ENCODE results near the gene SFXN4.
"Not testable (repeated sequence)": the region's sequence is repeated elsewhere in the genome, so short reads cannot be mapped to it uniquely, and the experiment has no call there.

Gene SFXN4

GRCh38 chr10:119190353-119190752, 24.8 kb upstream of the SFXN4 start:
- peak; percentile 96 for DNase-seq (ENCODE audit: low read depth)
- no peak overlapping the region for H3K4me3 ChIP-seq (ENCODE audit: low read depth, low read length)
- TF ChIP-seq CTCF (conservative IDR thresholded peaks at IDR 0.05; ENCODE audit: low read depth, low read length): no peak

- no peak for TF ChIP-seq CTCF (conservative IDR thresholded peaks at IDR 0.05; ENCODE audit: low read depth, low read length)
- no peak overlapping the region for H3K4me3 ChIP-seq (ENCODE audit: low read depth, low read length)
- peak; percentile 94 for DNase-seq (ENCODE audit: low read depth)
These were observed 24.3 kb upstream of the SFXN4 start for GRCh38 chr10:119189811-119190282.

GRCh38 chr10:119183664-119184412, 18.3 kb upstream of the SFXN4 start:
- DNase-seq (ENCODE audit: low read depth): no peak
- no peak overlapping the region for H3K4me3 ChIP-seq (ENCODE audit: low read depth, low read length)
- no peak for TF ChIP-seq CTCF (conservative IDR thresholded peaks at IDR 0.05; ENCODE audit: low read depth, low read length)

GRCh38 chr10:119180850-119181400, 15.4 kb upstream of the SFXN4 start:
- not testable (repeated sequence) for DNase-seq (ENCODE audit: low read depth); H3K4me3 ChIP-seq (ENCODE audit: low read depth, low read length)

- peak within 1 kb of the TSS; percentile 100 for H3K4me3 ChIP-seq (ENCODE audit: low read depth, low read length)
- DNase-seq (ENCODE audit: low read depth): peak; percentile 91
- TF ChIP-seq CTCF (conservative IDR thresholded peaks at IDR 0.05; ENCODE audit: low read depth, low read length): no peak
These were observed 13.0 kb upstream of the SFXN4 start, which contains the start of gene PRDX3 for GRCh38 chr10:119178372-119179119. Gene PRDX3 (minus strand): TSS chr10:119178812. CDS start chr10:119178790, 22 bp downstream.

- no peak for TF ChIP-seq CTCF (conservative IDR thresholded peaks at IDR 0.05; ENCODE audit: low read depth, low read length)
- peak overlapping the region; percentile 100 for H3K4me3 ChIP-seq (ENCODE audit: low read depth, low read length)
- DNase-seq (ENCODE audit: low read depth): no peak
These were observed 12.3 kb upstream of the SFXN4 start for GRCh38 chr10:119177708-119178371.

GRCh38 chr10:119176166-119176565, 10.7 kb upstream of the SFXN4 start:
- peak; percentile 36 for DNase-seq (ENCODE audit: low read depth)
- no peak overlapping the region for H3K4me3 ChIP-seq (ENCODE audit: low read depth, low read length)
- TF ChIP-seq CTCF (conservative IDR thresholded peaks at IDR 0.05; ENCODE audit: low read depth, low read length): no peak
